ENCODE measurements around the gene PLG.
"Not testable (repeated sequence)": the region's sequence is repeated elsewhere in the genome, so short reads cannot be mapped to it uniquely, and the experiment has no call there.

Gene PLG

DNA sequence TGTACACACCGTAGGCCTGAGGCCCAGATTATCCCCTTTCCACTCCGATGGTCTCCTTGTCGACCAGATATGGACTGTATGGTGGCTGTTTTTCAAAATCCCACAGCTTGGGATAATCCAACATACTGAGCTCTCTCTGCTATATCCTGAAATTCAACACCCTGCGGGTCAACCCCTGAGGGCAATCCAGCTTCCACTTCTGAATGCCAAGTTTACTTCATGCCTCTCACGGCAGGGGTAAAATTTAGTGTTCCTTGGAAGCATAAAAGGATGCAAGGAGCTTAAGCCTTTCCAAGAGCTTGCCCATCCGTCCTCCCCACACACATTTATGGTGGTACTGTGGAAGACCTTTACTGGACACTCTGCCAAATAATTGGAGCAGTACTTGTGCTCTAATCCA is 90.7 kb downstream of the PLG start:
- H3K27ac ChIP-seq (ENCODE audit: low read depth, low read length), result no peak overlapping the region
- no peaks in the 10 kb centered on the region for H3K36me3 ChIP-seq (ENCODE audit: insufficient read depth, low read length)
- no peak overlapping the region for H3K9ac ChIP-seq (ENCODE audit: low read depth, low read length)
- peaks cover 5% of the 10 kb centered on the region; the same call in 1 of the 2 replicates for H3K9me3 ChIP-seq (ENCODE audit: insufficient read depth, low read depth, low read length)
- no peaks in the 10 kb centered on the region for H3K27me3 ChIP-seq (ENCODE audit: insufficient read depth, low read length)
- H3K4me3 ChIP-seq (ENCODE audit: low read length), result no peak overlapping the region
- no peaks in the 10 kb centered on the region for H3K4me1 ChIP-seq (ENCODE audit: insufficient read depth, low read length)
- 87% methylated on average over 6 of the region's 6 CpGs for WGBS

DNA sequence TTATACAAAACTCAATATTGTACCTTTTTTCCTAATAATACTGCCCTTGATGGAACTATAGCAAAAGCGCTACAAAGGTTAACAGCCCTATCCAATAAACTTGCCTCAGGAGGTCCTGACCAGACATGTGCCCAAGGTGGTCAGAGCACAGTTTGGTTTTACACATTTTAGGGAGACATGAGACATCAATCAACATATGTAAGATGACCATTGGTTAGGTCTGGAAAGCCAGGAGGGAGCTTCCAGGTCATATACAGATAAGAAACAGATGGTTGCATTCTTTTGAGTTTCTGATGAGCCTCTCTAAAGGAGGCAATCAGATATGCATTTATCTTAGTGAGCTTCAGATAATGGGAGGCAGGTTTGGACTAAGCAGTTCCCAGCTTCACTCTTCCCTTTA is 91.6 kb downstream of the PLG start:
- no peak overlapping the region for H3K27ac ChIP-seq (ENCODE audit: low read depth, low read length)
- WGBS, result 96% methylated on average over 1 of the region's 1 CpG
- H3K9ac ChIP-seq (ENCODE audit: low read depth, low read length), result no peak overlapping the region
- H3K36me3 ChIP-seq (ENCODE audit: insufficient read depth, low read length), result no peaks in the 10 kb centered on the region
- no peak overlapping the region for H3K4me3 ChIP-seq (ENCODE audit: low read length)
- no peaks in the 10 kb centered on the region for H3K27me3 ChIP-seq (ENCODE audit: insufficient read depth, low read length)
- H3K9me3 ChIP-seq (ENCODE audit: insufficient read depth, low read depth, low read length), result peaks cover 14% of the 10 kb centered on the region
- no peaks in the 10 kb centered on the region for H3K4me1 ChIP-seq (ENCODE audit: insufficient read depth, low read length)

DNA sequence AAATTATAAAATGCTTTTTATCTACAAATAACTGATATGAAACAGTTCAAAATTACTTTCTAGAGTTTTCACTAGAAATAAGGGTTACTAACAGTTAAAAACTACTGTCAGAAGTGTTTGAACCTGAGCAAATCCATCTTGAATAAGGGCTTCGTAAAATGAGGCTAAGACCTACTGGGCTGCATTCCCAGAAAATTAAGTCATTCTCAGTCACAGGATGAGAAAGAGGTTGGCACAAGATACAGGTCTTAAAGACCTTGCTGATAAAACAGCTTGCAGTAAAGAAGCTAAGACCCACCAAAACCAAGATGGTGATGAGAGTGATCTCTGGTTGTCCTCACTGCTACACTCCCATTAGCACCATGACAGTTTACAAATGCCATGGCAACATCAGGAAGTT is 93.7 kb downstream of the PLG start:
- no peaks in the 10 kb centered on the region for H3K36me3 ChIP-seq (ENCODE audit: insufficient read depth, low read length)
- H3K4me1 ChIP-seq (ENCODE audit: insufficient read depth, low read length), result no peaks in the 10 kb centered on the region
- no peak overlapping the region for H3K4me3 ChIP-seq (ENCODE audit: low read length)
- no peak overlapping the region for H3K9ac ChIP-seq (ENCODE audit: low read depth, low read length)
- no peak overlapping the region for H3K27ac ChIP-seq (ENCODE audit: low read depth, low read length)
- no peaks in the 10 kb centered on the region for H3K27me3 ChIP-seq (ENCODE audit: insufficient read depth, low read length)
- 94% methylated on average over 1 of the region's 1 CpG for WGBS
- peaks cover 25% of the 10 kb centered on the region for H3K9me3 ChIP-seq (ENCODE audit: insufficient read depth, low read depth, low read length)

DNA sequence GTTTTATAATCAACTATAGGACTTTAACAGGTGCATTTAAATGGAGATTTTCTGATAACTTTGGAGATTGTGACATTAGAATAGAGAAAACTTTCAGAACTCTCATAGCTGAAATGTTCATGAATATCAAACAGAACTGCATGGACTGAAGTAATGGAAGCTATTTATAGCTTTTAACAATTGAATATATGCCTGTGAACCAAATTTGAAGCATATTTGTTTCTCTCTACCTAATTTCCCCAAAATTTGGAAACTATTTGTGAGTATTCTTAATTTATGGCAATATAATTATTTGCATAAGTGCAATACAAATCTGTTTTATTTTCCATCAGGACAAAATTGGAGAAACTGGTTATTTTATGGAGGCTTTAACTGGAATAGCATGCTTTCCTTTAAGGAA is 96.6 kb downstream of the PLG start:
- H3K27me3 ChIP-seq (ENCODE audit: insufficient read depth, low read length), result no peaks in the 10 kb centered on the region
- peaks cover 25% of the 10 kb centered on the region for H3K9me3 ChIP-seq (ENCODE audit: insufficient read depth, low read depth, low read length)

DNA sequence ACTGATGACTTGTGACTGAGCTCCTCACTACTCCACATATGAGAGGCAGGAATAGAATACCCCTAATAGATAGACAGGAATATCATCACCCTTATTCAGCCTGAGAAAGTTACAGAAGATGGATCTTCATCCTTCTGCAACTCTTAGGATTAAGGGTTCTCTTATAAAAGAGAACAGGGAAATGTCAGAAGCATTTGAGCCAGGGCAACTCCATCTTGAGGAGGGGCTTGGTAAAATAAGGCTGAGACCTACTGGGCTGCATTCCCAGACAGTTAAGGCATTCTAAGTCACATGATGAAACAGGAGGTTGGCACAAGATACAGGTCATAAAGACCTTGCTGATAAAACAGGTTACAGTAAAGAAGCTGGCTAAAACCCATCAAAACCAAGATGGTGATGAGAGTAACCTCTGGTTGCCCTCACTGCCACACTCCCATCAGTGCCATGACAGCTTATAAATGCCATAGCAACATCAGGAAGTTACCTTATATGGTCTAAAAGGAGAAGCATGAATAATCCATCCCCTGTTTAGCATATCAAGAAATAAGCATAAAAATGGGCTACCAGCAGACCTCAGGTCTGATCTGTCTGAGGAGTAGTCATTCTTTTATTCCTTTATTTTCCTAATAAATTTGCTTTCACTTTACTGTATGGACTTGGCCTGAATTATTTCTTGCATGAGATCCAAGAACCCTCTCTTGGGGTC is 97.9 kb downstream of the PLG start:
- Histone ChIP-seq H3K4me1 (ENCODE audit: insufficient read depth, low read length) (no peaks in the 10 kb centered on the region), H3K27me3 (ENCODE audit: insufficient read depth, low read length) (no peaks in the 10 kb centered on the region), H3K27ac (ENCODE audit: low read depth, low read length) (no peak overlapping the region), H3K36me3 (ENCODE audit: insufficient read depth, low read length) (no peaks in the 10 kb centered on the region), H3K9me3 (ENCODE audit: insufficient read depth, low read depth, low read length) (peaks cover 25% of the 10 kb centered on the region), H3K4me3 (ENCODE audit: low read length) (no peak overlapping the region), H3K9ac (ENCODE audit: low read depth, low read length) (no peak overlapping the region)

More for the DNA sequence above, 96.6 kb downstream of the PLG start:
- no peak overlapping the region for H3K27ac ChIP-seq (ENCODE audit: low read depth, low read length)
- no peaks in the 10 kb centered on the region for H3K4me1 ChIP-seq (ENCODE audit: insufficient read depth, low read length)
- no peaks in the 10 kb centered on the region for H3K36me3 ChIP-seq (ENCODE audit: insufficient read depth, low read length)
- H3K4me3 ChIP-seq (ENCODE audit: low read length), result no peak overlapping the region
- H3K9ac ChIP-seq (ENCODE audit: low read depth, low read length), result no peak overlapping the region

DNA sequence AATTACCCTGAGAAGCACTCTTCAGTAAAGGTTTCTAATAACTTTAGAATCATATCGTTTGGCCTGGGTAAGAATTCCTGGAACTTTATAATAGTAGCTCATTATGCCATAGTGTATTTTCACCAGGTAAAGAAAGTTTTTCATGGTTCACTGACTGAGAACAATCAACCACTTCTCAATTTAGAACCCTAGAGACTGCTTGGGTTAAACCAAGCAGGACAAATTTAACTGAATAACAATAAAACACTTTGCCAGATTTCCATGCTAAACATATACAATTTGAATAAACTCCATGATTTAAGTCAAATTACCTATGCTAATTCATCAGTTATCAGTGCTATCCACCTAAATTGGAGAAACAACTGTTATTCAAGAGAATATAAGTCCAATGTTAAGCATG is 99.4 kb downstream of the PLG start:
- H3K27ac ChIP-seq (ENCODE audit: low read depth, low read length), result no peak overlapping the region
- no peaks in the 10 kb centered on the region for H3K4me1 ChIP-seq (ENCODE audit: insufficient read depth, low read length)
- no CpG with 5 or more reads among the region's 1 CpG for WGBS
- H3K9me3 ChIP-seq (ENCODE audit: insufficient read depth, low read depth, low read length), result peaks cover 25% of the 10 kb centered on the region
- no peaks in the 10 kb centered on the region for H3K36me3 ChIP-seq (ENCODE audit: insufficient read depth, low read length)
- H3K27me3 ChIP-seq (ENCODE audit: insufficient read depth, low read length), result no peaks in the 10 kb centered on the region
- no peak overlapping the region for H3K4me3 ChIP-seq (ENCODE audit: low read length)
- no peak overlapping the region for H3K9ac ChIP-seq (ENCODE audit: low read depth, low read length)

DNA sequence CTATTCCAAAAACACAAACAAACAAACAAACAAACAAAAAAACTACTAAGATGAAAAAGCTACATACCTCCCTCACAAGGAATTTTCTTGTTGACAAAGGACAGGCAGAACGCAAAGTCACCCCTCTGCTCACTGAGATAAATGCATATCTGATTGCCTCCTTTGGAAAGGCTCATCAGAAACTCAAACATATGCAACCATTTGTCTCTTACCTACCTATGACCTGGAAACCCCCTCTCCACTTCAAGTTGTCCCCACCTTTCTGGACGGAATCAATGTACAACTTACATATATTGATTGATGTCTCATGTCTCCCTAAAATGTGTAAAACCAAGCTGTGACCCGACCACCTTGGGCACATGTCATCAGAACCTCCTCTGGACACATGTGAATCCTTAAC is 100.0 kb downstream of the PLG start:
- H3K4me3 ChIP-seq (ENCODE audit: low read length); H3K27me3 ChIP-seq (ENCODE audit: insufficient read depth, low read length); H3K9ac ChIP-seq (ENCODE audit: low read depth, low read length); H3K27ac ChIP-seq (ENCODE audit: low read depth, low read length); H3K4me1 ChIP-seq (ENCODE audit: insufficient read depth, low read length); H3K36me3 ChIP-seq (ENCODE audit: insufficient read depth, low read length): not testable (repeated sequence)
- 83% methylated on average over 3 of the region's 3 CpGs for WGBS
- H3K9me3 ChIP-seq (ENCODE audit: insufficient read depth, low read depth, low read length), result peaks cover 25% of the 10 kb centered on the region

Measured in HUES64 (cell line).